Measurements from ENCODE around the gene KCNIP1. TPM values are rescaled to one million over a fixed set of nuclear protein-coding genes. Genes with fewer than 3 reads are reported as not detected.

KCNIP1 gene
- total RNA-seq, 2 experiments from 2014 or later: not detected

DNA sequence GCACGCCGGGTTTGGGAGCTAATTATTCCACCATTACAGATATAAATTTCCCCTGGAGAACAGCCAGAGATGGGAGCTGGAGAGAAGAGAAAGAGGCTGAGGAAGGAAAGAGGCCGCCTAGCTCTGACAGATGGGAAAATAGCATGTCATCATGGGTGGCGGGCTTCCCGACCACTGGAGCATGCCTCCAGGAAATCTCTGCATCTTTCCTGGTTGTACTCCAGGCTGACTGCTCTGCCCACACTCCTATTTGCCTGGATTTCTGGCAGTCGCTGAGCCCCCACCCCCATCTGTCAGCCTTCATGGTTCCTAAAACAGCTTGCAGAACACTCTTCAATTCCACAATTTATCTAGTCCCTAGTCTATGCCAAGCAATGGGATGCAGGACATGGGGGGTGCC lies 265.4 kb downstream of the KCNIP1 start:
- Mint-ChIP-seq H3K27ac (no peak overlapping the region), H3K36me3 (ENCODE audit: low read depth) (no peaks in the 10 kb centered on the region), H3K4me1 (ENCODE audit: low read depth) (no peaks in the 10 kb centered on the region), H3K27me3 (peaks cover 10% of the 10 kb centered on the region), H3K4me3 (no peak overlapping the region), H3K9me3 (no peaks in the 10 kb centered on the region)
- TF ChIP-seq CTCF (IDR thresholded peaks at IDR 0.05): no peak
- Histone ChIP-seq H3K27ac (ENCODE audit: low read depth in 1 of 2, low read length in 2 of 2) (no peak overlapping the region), H3K27me3 (ENCODE audit: control insufficient read depth in 1 of 2, insufficient read depth in 2 of 2, low read length in 2 of 2) (no peaks in the 10 kb centered on the region), H3K9me3 (ENCODE audit: control insufficient read depth in 1 of 2, insufficient read depth in 1 of 2, low read length in 2 of 2) (no peaks in the 10 kb centered on the region), H3K4me3 (ENCODE audit: low read length) (no peak overlapping the region), H3K4me1 (ENCODE audit: insufficient read depth, low read length) (no peaks in the 10 kb centered on the region), H3K36me3 (ENCODE audit: insufficient read depth, low read length) (no peaks in the 10 kb centered on the region)
- POLR2A ChIA-PET: no interaction called here
- DNase-seq: no peak
- no peak for ATAC-seq (ENCODE audit: poor library complexity)
- intact Hi-C loops (cut with DNase I, micrococcal nuclease): no loop called here
- CTCF ChIA-PET: interaction anchor here (1.0 kb wide), 1 partner anchor 22 kb away, joined by 3 read pairs; no protein-coding TSS in a partner anchor

GRCh38 chr5:170769898-170770416 lies 266.1 kb downstream of the KCNIP1 start:
- TF ChIP-seq CTCF (IDR thresholded peaks at IDR 0.05): no peak
- no peaks in the 10 kb centered on the region for H3K4me1 Mint-ChIP-seq (ENCODE audit: low read depth)
- H3K36me3 Mint-ChIP-seq (ENCODE audit: low read depth): no peaks in the 10 kb centered on the region
- Histone ChIP-seq H3K9me3 (ENCODE audit: control insufficient read depth in 1 of 2, insufficient read depth in 1 of 2, low read length in 2 of 2) (no peaks in the 10 kb centered on the region), H3K4me3 (ENCODE audit: low read length) (no peak overlapping the region), H3K27ac (ENCODE audit: low read depth in 1 of 2, low read length in 2 of 2) (no peak overlapping the region), H3K4me1 (ENCODE audit: insufficient read depth, low read length) (no peaks in the 10 kb centered on the region), H3K36me3 (ENCODE audit: insufficient read depth, low read length) (no peaks in the 10 kb centered on the region), H3K27me3 (ENCODE audit: control insufficient read depth in 1 of 2, insufficient read depth in 2 of 2, low read length in 2 of 2) (no peaks in the 10 kb centered on the region)
- intact Hi-C loops (cut with DNase I, micrococcal nuclease): no loop called here
- H3K9me3 Mint-ChIP-seq: no peaks in the 10 kb centered on the region
- H3K27me3 Mint-ChIP-seq: peaks cover 10% of the 10 kb centered on the region
- DNase-seq: no peak
- ChIA-PET CTCF (interaction anchor here (1.0 kb wide), 1 partner anchor 21 kb away, joined by 3 read pairs; no protein-coding TSS in a partner anchor), POLR2A (no interaction called here)
- no peak overlapping the region for H3K4me3 Mint-ChIP-seq
- ATAC-seq (ENCODE audit: poor library complexity): no peak
- H3K27ac Mint-ChIP-seq: no peak overlapping the region

- Mint-ChIP-seq H3K36me3 (ENCODE audit: low read depth) (no peaks in the 10 kb centered on the region), H3K9me3 (no peaks in the 10 kb centered on the region), H3K27me3 (peaks cover 10% of the 10 kb centered on the region), H3K4me1 (ENCODE audit: low read depth) (no peaks in the 10 kb centered on the region), H3K27ac (no peak overlapping the region), H3K4me3 (no peak overlapping the region)
- Histone ChIP-seq H3K4me3 (ENCODE audit: low read length) (no peak overlapping the region), H3K9me3 (ENCODE audit: control insufficient read depth in 1 of 2, insufficient read depth in 1 of 2, low read length in 2 of 2) (no peaks in the 10 kb centered on the region), H3K4me1 (ENCODE audit: insufficient read depth, low read length) (no peaks in the 10 kb centered on the region), H3K27ac (ENCODE audit: low read depth in 1 of 2, low read length in 2 of 2) (no peak overlapping the region), H3K36me3 (ENCODE audit: insufficient read depth, low read length) (no peaks in the 10 kb centered on the region), H3K27me3 (ENCODE audit: control insufficient read depth in 1 of 2, insufficient read depth in 2 of 2, low read length in 2 of 2) (no peaks in the 10 kb centered on the region)
- CTCF ChIA-PET: no interaction called here
- DNase-seq (no peak), ATAC-seq (ENCODE audit: poor library complexity) (no peak)
- no peak for TF ChIP-seq CTCF (IDR thresholded peaks at IDR 0.05)
- POLR2A ChIA-PET: no interaction called here
- intact Hi-C loops (cut with DNase I, micrococcal nuclease): no loop called here
These were observed 267.7 kb downstream of the KCNIP1 start for GRCh38 chr5:170771496-170771895.

Measured in CD4-positive, alpha-beta T cell (primary cell).